ENCODE data around the gene FN3K. TPM values are rescaled to one million over a fixed set of nuclear protein-coding genes. Genes with fewer than 3 reads are reported as not detected.

Gene FN3K
- total and polyA plus RNA-seq, 2 of the 13 experiments (the other 11 are each of a cell fraction or from before 2014, with no cell fraction given) = 3.5 to 12.2 TPM

DNA sequence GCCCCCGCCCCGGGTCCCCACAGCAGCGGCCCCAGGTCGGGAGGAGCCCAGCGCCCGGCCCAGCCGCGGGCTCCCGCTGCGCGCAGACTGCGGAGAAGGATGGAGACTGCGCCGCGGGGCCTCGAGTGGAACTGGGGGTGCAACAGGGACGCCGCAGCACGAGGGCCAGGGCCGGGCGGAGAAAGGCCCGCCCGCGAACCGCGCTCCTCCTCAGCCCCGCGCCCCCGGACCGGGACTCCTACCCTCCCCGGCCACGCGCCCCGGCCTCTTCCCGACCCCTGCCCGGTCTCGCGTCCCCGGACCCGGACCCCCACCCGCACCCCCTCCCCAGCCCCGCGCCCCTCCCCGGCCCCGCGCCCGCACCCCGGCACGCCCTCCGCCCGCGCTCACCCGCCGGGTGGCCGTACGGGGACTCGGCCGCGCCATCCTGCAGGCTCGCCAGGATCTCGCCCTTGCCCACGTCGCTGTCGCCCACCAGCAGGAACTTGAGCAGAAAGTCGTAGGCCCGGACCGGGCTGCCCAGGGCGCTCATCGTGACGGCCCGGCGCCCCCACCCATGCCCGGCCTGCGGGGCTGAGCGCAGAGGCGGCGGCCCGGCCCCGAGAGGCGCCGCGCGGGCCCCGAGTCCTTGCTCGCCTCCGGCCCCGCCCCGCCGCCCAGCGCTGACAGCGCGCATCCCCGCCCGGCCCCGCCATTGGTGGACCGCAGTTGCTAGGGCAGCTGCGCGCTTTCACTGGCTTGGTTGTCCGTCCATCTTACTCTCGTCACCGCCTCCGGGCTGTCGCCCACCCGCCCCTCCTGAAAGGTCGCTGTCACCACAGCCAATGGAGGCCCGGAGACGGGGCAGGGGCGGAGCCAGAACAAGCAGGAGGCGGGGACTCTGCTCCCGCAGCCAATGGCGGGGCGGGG, 37.1 kb upstream of the FN3K start, which contains the start of gene RAB40B (continued):
- TF ChIP-seq TFE3 (CRISPR knock-in tag; IDR thresholded peaks at IDR 0.05) (no peak), ZNF143 (CRISPR knock-in tag; IDR thresholded peaks at IDR 0.05) (no peak), KMT2A (CRISPR knock-in tag; IDR thresholded peaks at IDR 0.05) (no peak), FOSL2 (CRISPR knock-in tag; IDR thresholded peaks at IDR 0.05) (no peak), RNF2 (conservative IDR thresholded peaks at IDR 0.05; ENCODE audit: low read depth) (no peak), MED1 (CRISPR knock-in tag; IDR thresholded peaks at IDR 0.05) (0 out of 2 replicates have a peak, but pooled peaks have one; percentile 10), HNF1B (CRISPR knock-in tag; IDR thresholded peaks at IDR 0.05) (no peak), HOXA3 (CRISPR knock-in tag; IDR thresholded peaks at IDR 0.05) (peak; percentile 9; the same call in 1 of the 2 replicates), GFI1 (CRISPR knock-in tag; IDR thresholded peaks at IDR 0.05; ENCODE audit: borderline replicate concordance) (no peak), ZBTB33 (CRISPR knock-in tag; IDR thresholded peaks at IDR 0.05) (no peak), ZNF142 (CRISPR knock-in tag; IDR thresholded peaks at IDR 0.05) (no peak), RXRB (CRISPR knock-in tag; IDR thresholded peaks at IDR 0.05; ENCODE audit: borderline replicate concordance) (no peak), CCDC6 (CRISPR knock-in tag; IDR thresholded peaks at IDR 0.05) (no peak), ZNF274 (CRISPR knock-in tag; IDR thresholded peaks at IDR 0.05) (no peak), PPARG (CRISPR knock-in tag; conservative IDR thresholded peaks at IDR 0.05) (no peak), ZNF224 (CRISPR knock-in tag; IDR thresholded peaks at IDR 0.05) (no peak), ZC3H13 (CRISPR knock-in tag; IDR thresholded peaks at IDR 0.05) (no peak)
